ENCODE measurements around the gene GNB1L. TPM values are rescaled to one million over a fixed set of nuclear protein-coding genes. Genes with fewer than 3 reads are reported as not detected.

The GNB1L gene
- total and polyA plus RNA-seq, 2 of the 13 experiments (the other 11 are each of a cell fraction or from before 2014, with no cell fraction given): 2.5 to 7.4 TPM

DNA sequence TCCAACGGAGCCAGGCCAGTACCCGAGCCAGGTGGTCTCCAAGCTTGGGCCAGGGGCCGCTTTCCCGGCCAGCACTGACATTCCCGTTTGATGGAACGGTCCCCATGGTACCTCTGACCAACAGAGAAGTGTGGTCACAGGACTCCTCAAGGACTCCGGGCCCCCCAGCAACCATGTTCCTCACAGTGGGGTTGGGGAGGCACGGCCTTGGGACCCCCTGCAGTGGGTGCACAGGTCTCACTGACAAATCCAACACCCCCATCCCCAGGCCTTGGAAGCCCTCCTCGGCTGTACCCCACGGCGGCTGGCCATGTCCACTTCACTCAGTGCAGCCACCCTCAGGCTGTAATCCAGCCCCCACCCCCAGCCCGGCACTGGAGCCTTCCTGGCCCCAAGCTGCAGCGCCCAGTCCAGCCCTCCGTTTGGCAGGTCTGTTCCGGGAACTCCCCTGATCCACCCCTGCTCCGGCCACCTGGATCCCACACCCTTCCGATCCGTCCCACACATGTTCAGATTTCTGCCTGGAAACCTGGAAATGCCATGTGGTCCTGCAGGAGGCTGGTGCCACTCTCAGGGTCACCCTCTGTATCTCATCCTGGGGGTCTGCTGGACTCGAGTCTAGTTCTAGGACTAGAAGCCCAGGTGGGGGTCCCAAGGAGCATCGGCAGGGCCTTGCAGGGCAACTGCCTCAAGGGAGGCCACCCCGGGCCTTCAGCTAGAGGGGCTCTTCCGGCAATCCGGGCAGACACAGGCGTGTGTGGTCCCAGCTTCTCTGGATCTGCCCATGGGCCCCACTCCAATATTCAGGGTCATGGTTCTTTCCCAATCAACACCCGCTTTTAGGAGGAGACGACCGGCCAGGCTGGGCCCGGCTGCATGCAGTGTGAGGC lies 67.5 kb downstream of the GNB1L start:
- WGBS (ENCODE audit: low lambda C conversion rate): 77% methylated on average over 14 of the region's 28 CpGs
- no peak for ATAC-seq
- H2AFZ ChIP-seq (ENCODE audit: low read length): no peak overlapping the region
- BruUV-seq (replicated peaks): no TSS peak
- no peak for DNase-seq (ENCODE audit: low spot score)
- no peak for TF ChIP-seq SIN3B (IDR thresholded peaks at IDR 0.05; ENCODE audit: low read length)
- TF ChIP-seq LCORL (IDR thresholded peaks at IDR 0.05): no peak
- TF ChIP-seq LCORL (CRISPR knock-in tag; IDR thresholded peaks at IDR 0.05): no peak
- TF ChIP-seq SAP130 (CRISPR knock-in tag; IDR thresholded peaks at IDR 0.05; ENCODE audit: low read depth): no peak
- no peak for TF ChIP-seq ZNF343 (CRISPR knock-in tag; IDR thresholded peaks at IDR 0.05)
- no peak for TF ChIP-seq ZNF652 (CRISPR knock-in tag; IDR thresholded peaks at IDR 0.05; ENCODE audit: borderline replicate concordance, low read depth)
- no peak for TF ChIP-seq ZNF362 (CRISPR knock-in tag; IDR thresholded peaks at IDR 0.05; ENCODE audit: borderline replicate concordance)
- TF ChIP-seq ZNF143 (CRISPR knock-in tag; IDR thresholded peaks at IDR 0.05): no peak
- TF ChIP-seq, protein P1, sequence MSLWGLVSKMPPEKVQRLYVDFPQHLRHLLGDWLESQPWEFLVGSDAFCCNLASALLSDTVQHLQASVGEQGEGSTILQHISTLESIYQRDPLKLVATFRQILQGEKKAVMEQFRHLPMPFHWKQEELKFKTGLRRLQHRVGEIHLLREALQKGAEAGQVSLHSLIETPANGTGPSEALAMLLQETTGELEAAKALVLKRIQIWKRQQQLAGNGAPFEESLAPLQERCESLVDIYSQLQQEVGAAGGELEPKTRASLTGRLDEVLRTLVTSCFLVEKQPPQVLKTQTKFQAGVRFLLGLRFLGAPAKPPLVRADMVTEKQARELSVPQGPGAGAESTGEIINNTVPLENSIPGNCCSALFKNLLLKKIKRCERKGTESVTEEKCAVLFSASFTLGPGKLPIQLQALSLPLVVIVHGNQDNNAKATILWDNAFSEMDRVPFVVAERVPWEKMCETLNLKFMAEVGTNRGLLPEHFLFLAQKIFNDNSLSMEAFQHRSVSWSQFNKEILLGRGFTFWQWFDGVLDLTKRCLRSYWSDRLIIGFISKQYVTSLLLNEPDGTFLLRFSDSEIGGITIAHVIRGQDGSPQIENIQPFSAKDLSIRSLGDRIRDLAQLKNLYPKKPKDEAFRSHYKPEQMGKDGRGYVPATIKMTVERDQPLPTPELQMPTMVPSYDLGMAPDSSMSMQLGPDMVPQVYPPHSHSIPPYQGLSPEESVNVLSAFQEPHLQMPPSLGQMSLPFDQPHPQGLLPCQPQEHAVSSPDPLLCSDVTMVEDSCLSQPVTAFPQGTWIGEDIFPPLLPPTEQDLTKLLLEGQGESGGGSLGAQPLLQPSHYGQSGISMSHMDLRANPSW (CRISPR knock-in tag; IDR thresholded peaks at IDR 0.05; ENCODE audit: borderline replicate concordance): no peak
- TF ChIP-seq, protein P2, sequence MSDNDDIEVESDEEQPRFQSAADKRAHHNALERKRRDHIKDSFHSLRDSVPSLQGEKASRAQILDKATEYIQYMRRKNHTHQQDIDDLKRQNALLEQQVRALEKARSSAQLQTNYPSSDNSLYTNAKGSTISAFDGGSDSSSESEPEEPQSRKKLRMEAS (IDR thresholded peaks at IDR 0.05): no peak
- no peak for TF ChIP-seq TBX3 (IDR thresholded peaks at IDR 0.05; ENCODE audit: borderline replicate concordance)
- no peak for TF ChIP-seq POLR2AphosphoS5 (IDR thresholded peaks at IDR 0.05; ENCODE audit: low read depth, low read length)
- TF ChIP-seq ZSCAN25 (CRISPR knock-in tag; IDR thresholded peaks at IDR 0.05): no peak
- no peak for TF ChIP-seq KLF15 (CRISPR knock-in tag; IDR thresholded peaks at IDR 0.05; ENCODE audit: borderline replicate concordance)
- TF ChIP-seq DNMT3B (CRISPR knock-in tag; conservative IDR thresholded peaks at IDR 0.05): no peak
- no peak overlapping the region for H3K9ac ChIP-seq (ENCODE audit: insufficient read depth, low read depth, low read length)
- POLR2A ChIA-PET: no interaction called here
- H3K4me1 ChIP-seq (ENCODE audit: insufficient read depth, low read length): peaks cover 20% of the 10 kb centered on the region
- intact Hi-C loops (cut with micrococcal nuclease; ENCODE audit: unreplicated experiment): no loop called here
- H3K36me3 ChIP-seq (replicated peaks in 1 of 2; ENCODE audit: control insufficient read depth in 1 of 2, insufficient read depth in 2 of 2, low read length in 2 of 2): no peaks in the 10 kb centered on the region
- H3K27ac ChIP-seq (ENCODE audit: extremely low read length, insufficient read depth, low read length): no peak overlapping the region
- no peak overlapping the region for H3K4me3 ChIP-seq (replicated peaks in 1 of 3; ENCODE audit: insufficient read depth in 1 of 3, low read depth in 2 of 3, low read length in 3 of 3)
- CTCF ChIA-PET (ENCODE audit: low intra/inter-chr PET ratio, low total read pairs): no interaction called here
- no peak overlapping the region for H3K4me2 ChIP-seq (ENCODE audit: low read depth, low read length)
- no peak for FAIRE-seq
- H3K27me3 ChIP-seq (ENCODE audit: control insufficient read depth in 1 of 2, insufficient read depth in 2 of 2, low read length in 2 of 2): peaks cover 0 to 15% of the 10 kb centered on the region in 2 experiments; a peak in 1 of 5 replicates
- H4K20me1 ChIP-seq (ENCODE audit: insufficient read depth, low read length): no peaks in the 10 kb centered on the region
- H3K79me2 ChIP-seq (ENCODE audit: insufficient read depth, low read length): no peaks in the 10 kb centered on the region
- in situ Hi-C loops (cut with HindIII; ENCODE audit: extremely low pct_ligation_motif_present, low pct_unique_long_range_greater_than_20kb): no loop called here
- H3K9me3 ChIP-seq (ENCODE audit: low read length): no peaks in the 10 kb centered on the region

Measured in HepG2 (cell line).